OCI-LY1 (cell line): ENCODE results near the gene CENPU.

Experiments used
- H2AFZ ChIP-seq: fragments of 200-600 bp; sonication (generic), shearing (Covaris generic); 2 replicates; pipeline ENCODE4 v1.6.0; 2014; ENCODE audit warnings: antibody characterized with exemption, mild to moderate bottlenecking, low read length
- H3F3A ChIP-seq: fragments of 200-600 bp; sonication (generic), shearing (Covaris generic); 2 replicates; pipeline ENCODE4 v1.6.0; 2014; ENCODE audit warnings: mild to moderate bottlenecking, antibody characterized with exemption, low read length, moderate library complexity; ENCODE audit not compliant: insufficient read depth
- H3K27ac ChIP-seq: fragments of 200-600 bp; sonication (generic); 2 replicates; pipeline ENCODE4 v1.5.1; 2014; ENCODE audit warnings: low read length, mixed run types, mild to moderate bottlenecking, low read depth; ENCODE audit not compliant: poor library complexity, severe bottlenecking
- H3K27me3 ChIP-seq: fragments of 200-600 bp; sonication (generic); 2 replicates; pipeline ENCODE4 v1.6.0; 2014; ENCODE audit warnings: antibody characterized with exemption, mild to moderate bottlenecking, low read length, moderate library complexity; ENCODE audit not compliant: insufficient read depth
- H3K36me3 ChIP-seq: fragments of 200-600 bp; sonication (generic); 2 replicates; pipeline ENCODE4 v1.6.1; 2014; ENCODE audit warnings: mild to moderate bottlenecking, antibody characterized with exemption, low read length, moderate library complexity, mixed read lengths; ENCODE audit not compliant: insufficient read depth
- H3K4me1 ChIP-seq: fragments of 200-600 bp; sonication (generic); 2 replicates; pipeline ENCODE4 v1.5.1; 2014; ENCODE audit warnings: mild to moderate bottlenecking, low read length, moderate library complexity; ENCODE audit not compliant: insufficient read depth, severe bottlenecking
- H3K4me2 ChIP-seq: fragments of 200-600 bp; sonication (generic), shearing (Covaris generic); 2 replicates; pipeline ENCODE4 v1.6.1; 2014; ENCODE audit warnings: low read length
- H3K4me3 ChIP-seq: fragments of 200-600 bp; sonication (generic); 2 replicates; pipeline ENCODE4 v1.5.1; 2014; ENCODE audit warnings: low read length, low read depth, mild to moderate bottlenecking, mixed read lengths; ENCODE audit not compliant: poor library complexity, severe bottlenecking
- H3K79me2 ChIP-seq: fragments of 200-600 bp; shearing (Covaris generic); 2 replicates; pipeline ENCODE4 v1.6.1; 2016; ENCODE audit warnings: mixed run types, low read length, mixed read lengths; ENCODE audit not compliant: insufficient read depth
- H3K9ac ChIP-seq: fragments of 200-600 bp; sonication (generic), shearing (Covaris generic); 2 replicates; pipeline ENCODE4 v1.6.1; 2014; ENCODE audit warnings: mild to moderate bottlenecking, low read length, mixed read lengths
- H3K9me2 ChIP-seq: fragments of 200-600 bp; sonication (generic), shearing (Covaris generic); 2 replicates; pipeline ENCODE4 v1.6.1; 2014; ENCODE audit warnings: low read depth, mild to moderate bottlenecking, low read length, mixed read lengths
- H3K9me3 ChIP-seq: fragments of 200-600 bp; shearing (Covaris generic); 2 replicates; pipeline ENCODE4 v1.6.1; 2014; ENCODE audit warnings: low read length, mixed read lengths
- H4K20me1 ChIP-seq: fragments of 200-600 bp; sonication (generic), shearing (Covaris generic); 2 replicates; pipeline ENCODE4 v1.6.0; 2016; ENCODE audit warnings: mild to moderate bottlenecking, low read length; ENCODE audit not compliant: insufficient read depth
- EZH2 ChIP-seq: fragments of 200-600 bp; sonication (generic), shearing (Covaris generic); IDR thresholded peaks from 2 replicates; pipeline ENCODE4 v1.8.0; 2017; ENCODE audit warnings: borderline replicate concordance, mixed run types, mild to moderate bottlenecking, antibody characterized with exemption, low read length, moderate library complexity, mixed read lengths
- TF ChIP-seq, protein P1 (sequence below): fragments of 200-600 bp; sonication (generic), shearing (Covaris generic); IDR thresholded peaks from 2 replicates; pipeline ENCODE4 v1.5.1; 2017; ENCODE audit warnings: mild to moderate bottlenecking, antibody characterized with exemption, low read length, moderate library complexity, mixed read lengths

The CENPU gene

DNA sequence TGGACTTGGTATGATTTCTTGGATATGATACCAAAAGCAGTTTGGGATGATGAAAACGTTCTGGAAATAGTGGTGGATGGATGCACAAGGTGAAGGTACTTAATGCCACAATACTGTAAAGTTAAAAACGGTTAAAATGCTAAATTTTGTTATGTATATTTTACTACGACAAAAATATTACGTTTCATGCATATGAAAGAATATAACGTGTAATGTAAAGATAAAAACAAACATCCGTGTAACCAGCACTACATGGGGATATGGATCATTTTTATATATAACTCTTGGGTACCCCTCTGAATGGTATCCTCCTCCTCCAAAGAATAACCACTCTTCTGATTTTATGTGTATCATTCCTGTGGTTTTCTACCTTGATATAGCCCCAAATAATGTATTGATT, 862 bp upstream of the CENPU start:
- H3K27ac ChIP-seq, result no peak overlapping the region
- H2AFZ ChIP-seq, result peak overlapping the region; percentile 45
- H3K9me2 ChIP-seq, result no peaks in the 10 kb centered on the region
- H3K27me3 ChIP-seq, result no peaks in the 10 kb centered on the region
- peaks cover 33% of the 10 kb centered on the region for H3K79me2 ChIP-seq
- H3K36me3 ChIP-seq, result peaks cover 24% of the 10 kb centered on the region
- no peaks in the 10 kb centered on the region for H3K9me3 ChIP-seq
- H3K4me2 ChIP-seq, result peak overlapping the region; percentile 87
- peak overlapping the region; percentile 68 for H3K9ac ChIP-seq
- no peaks in the 10 kb centered on the region for H4K20me1 ChIP-seq
- H3K4me3 ChIP-seq, result peak overlapping the region; percentile 62
- H3K4me1 ChIP-seq, result peaks cover 43% of the 10 kb centered on the region
- H3F3A ChIP-seq, result no peaks in the 10 kb centered on the region
- TF ChIP-seq EZH2, result no peak
- TF ChIP-seq, protein P1, sequence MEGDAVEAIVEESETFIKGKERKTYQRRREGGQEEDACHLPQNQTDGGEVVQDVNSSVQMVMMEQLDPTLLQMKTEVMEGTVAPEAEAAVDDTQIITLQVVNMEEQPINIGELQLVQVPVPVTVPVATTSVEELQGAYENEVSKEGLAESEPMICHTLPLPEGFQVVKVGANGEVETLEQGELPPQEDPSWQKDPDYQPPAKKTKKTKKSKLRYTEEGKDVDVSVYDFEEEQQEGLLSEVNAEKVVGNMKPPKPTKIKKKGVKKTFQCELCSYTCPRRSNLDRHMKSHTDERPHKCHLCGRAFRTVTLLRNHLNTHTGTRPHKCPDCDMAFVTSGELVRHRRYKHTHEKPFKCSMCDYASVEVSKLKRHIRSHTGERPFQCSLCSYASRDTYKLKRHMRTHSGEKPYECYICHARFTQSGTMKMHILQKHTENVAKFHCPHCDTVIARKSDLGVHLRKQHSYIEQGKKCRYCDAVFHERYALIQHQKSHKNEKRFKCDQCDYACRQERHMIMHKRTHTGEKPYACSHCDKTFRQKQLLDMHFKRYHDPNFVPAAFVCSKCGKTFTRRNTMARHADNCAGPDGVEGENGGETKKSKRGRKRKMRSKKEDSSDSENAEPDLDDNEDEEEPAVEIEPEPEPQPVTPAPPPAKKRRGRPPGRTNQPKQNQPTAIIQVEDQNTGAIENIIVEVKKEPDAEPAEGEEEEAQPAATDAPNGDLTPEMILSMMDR, result no peak

DNA sequence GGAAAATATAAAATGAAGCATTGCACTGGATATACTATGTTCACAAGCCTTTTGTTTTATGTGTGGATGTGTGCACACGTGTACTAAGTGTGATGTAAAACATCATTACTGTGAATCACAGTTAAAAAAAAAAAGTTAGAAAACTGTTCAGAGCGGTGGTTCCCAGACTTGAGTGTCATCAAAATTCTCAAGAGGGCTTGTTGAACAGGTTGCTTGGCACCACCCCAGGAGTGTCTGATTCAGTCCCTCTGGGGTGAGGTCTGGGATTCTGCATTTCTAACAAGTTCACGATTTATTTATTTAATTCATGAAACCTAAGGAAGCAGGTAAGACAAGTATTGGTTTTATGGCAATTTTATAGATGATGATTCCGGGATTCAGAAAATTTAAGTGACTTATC, 1.8 kb downstream of the CENPU start:
- Histone ChIP-seq H3K79me2 (peaks cover 39% of the 10 kb centered on the region), H3K9me2 (no peaks in the 10 kb centered on the region), H3K4me3 (peak overlapping the region; percentile 76), H3K4me2 (peak overlapping the region; percentile 75), H4K20me1 (no peaks in the 10 kb centered on the region), H3F3A (no peaks in the 10 kb centered on the region), H3K9ac (peak overlapping the region; percentile 81), H3K9me3 (0 out of 2 replicates have a peak, but pooled peaks cover 4% of the 10 kb centered on the region), H3K27me3 (no peaks in the 10 kb centered on the region), H3K27ac (peak overlapping the region; percentile 81), H3K4me1 (peaks cover 61% of the 10 kb centered on the region), H2AFZ (no peak overlapping the region), H3K36me3 (peaks cover 51% of the 10 kb centered on the region)
- TF ChIP-seq, protein P1, result no peak
- no peak for TF ChIP-seq EZH2

DNA sequence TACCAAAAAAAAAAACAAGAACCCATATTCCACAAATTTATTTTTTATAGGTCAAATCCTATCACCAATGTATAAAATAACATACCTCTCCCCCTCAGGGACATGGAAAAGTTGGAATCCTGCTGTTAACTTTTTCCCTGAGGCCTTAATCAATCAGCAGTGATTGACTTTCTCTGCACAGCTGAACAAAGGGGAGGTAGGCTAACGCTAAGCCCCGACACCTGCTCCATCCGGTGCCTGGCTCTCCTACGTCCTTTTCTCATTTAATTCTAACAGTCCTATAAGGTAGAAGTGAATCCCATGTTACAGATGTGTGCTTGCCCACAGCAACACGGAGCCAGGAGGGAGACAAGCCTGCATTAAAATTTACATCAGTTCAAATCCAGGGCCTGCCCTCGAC, 2.8 kb downstream of the CENPU start:
- Histone ChIP-seq H3K79me2 (peaks cover 39% of the 10 kb centered on the region), H2AFZ (no peak overlapping the region), H3K4me1 (peaks cover 64% of the 10 kb centered on the region), H3K9me2 (no peaks in the 10 kb centered on the region), H4K20me1 (no peaks in the 10 kb centered on the region), H3K36me3 (peaks cover 58% of the 10 kb centered on the region), H3K27me3 (no peaks in the 10 kb centered on the region), H3F3A (no peaks in the 10 kb centered on the region), H3K4me3 (peak overlapping the region; percentile 76), H3K9ac (no peak overlapping the region), H3K4me2 (peak overlapping the region; percentile 75), H3K27ac (no peak overlapping the region), H3K9me3 (0 out of 2 replicates have a peak, but pooled peaks cover 4% of the 10 kb centered on the region)
- TF ChIP-seq, protein P1, result no peak
- no peak for TF ChIP-seq EZH2
